ENCODE results near the gene NUPR1.
A peak's percentile ranks its signal among the peaks of the same experiment; 100 is the strongest.

GRCh38 chr16:28491970-28492474 is 46.8 kb downstream of the NUPR1 start, which contains the start of gene CLN3:
- TF ChIP-seq TCF7 (IDR thresholded peaks at IDR 0.05; ENCODE audit: low read depth) (no peak), ZNF547 (CRISPR knock-in tag; IDR thresholded peaks at IDR 0.05) (peak; percentile 43; the same call in 1 of the 2 replicates), EZH2 (conservative IDR thresholded peaks at IDR 0.05; ENCODE audit: low read depth, low read length) (no peak), FOXA3 (CRISPR knock-in tag; IDR thresholded peaks at IDR 0.05) (peak; percentile 42), CTCF (CRISPR knock-in tag; IDR thresholded peaks at IDR 0.05) (no peak; the same call in 1 of the 2 replicates)
